Islet of Langerhans (tissue), 1 donor: ENCODE results near the gene LRFN3.
"Not testable (repeated sequence)": the region's sequence is repeated elsewhere in the genome, so short reads cannot be mapped to it uniquely, and the experiment has no call there.

Experiments used
- FAIRE-seq: peaks from one replicate; lab custom pipeline; 2011; peaks lifted over from hg19 to GRCh38; lab: Jason Lieb, UNC

LRFN3 gene

DNA sequence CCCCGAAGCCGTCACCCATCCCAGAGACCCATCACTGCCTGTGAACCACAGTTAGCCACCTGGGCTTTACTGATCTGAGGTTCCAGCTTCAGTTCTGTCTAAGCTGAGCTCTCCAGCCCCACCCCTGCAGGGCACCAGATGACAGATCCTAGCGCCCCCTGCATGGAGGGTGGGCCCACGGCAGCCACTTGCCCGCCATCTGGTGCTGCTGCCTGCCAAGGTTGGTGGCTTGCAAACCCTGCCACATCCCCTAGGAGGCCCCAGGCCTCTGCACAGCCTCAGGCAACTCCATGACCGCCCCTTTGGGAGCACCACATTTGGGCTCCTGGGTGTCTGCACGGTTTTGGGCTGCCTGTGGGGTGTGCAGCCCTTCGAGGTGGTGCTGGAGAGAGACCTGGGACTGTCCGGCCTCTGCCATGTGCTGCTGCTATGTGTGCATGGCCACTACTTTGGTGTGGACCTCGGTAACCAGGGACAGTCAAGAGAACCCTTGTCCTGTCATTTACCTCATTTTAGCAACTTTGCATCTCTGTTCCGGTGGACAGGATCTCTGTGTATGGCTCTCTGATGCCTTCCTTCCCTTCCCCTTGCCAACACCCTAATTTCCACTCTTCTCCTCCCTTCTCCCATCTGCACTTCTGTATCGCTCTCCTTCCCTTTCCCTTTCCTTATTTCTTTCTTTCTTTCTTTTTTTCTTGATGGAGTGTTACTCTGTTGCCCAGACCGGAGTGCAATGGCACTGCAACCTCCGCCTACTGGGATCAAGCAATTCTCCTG lies 41.5 kb downstream of the LRFN3 start:
- no peak for FAIRE-seq

DNA sequence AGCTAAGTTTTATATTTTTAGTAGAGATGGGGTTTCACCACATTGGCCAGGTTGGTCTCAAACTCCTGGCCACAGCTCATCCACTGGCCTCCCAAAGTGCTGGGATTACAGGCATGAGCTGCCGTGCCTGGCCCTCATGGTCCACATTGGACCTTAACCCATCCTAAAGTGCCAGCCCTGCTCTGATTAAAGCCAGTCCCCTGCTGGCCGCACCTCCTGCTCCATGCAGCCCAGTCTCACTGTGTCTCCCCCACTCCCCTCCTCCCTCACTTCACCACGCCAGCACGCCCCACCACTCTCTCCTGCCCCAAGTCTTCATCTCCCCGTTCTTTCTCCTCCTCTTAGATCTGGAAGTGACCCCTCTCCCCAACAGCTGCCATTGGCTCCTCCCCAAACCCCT lies 42.1 kb downstream of the LRFN3 start:
- no peak for FAIRE-seq

DNA sequence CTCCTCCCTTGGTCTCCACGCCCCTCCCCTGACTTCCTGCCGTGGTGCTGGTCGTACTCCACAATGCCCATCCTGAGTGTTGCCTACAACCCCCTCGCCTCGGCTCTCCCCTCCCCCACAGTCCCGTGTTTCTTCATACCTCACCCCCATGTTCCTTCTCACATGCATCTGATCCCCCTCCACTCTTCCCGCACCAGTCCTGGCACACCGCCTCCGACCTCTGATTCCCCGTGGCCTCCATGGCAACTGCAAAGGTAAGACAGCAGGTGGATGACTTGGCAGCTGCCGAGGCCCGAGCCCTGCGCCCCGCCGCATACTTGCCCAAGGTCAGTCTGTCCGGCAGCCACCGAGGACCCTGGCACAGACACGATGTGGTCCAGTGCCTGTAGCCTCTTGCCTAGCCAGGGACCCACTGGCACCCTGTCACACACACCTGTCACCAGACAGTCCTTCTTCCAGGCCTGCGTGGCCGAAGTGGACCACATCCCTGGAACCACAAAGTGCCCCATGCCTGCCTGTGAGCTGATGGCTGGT lies 42.7 kb downstream of the LRFN3 start:
- FAIRE-seq, result no peak

DNA sequence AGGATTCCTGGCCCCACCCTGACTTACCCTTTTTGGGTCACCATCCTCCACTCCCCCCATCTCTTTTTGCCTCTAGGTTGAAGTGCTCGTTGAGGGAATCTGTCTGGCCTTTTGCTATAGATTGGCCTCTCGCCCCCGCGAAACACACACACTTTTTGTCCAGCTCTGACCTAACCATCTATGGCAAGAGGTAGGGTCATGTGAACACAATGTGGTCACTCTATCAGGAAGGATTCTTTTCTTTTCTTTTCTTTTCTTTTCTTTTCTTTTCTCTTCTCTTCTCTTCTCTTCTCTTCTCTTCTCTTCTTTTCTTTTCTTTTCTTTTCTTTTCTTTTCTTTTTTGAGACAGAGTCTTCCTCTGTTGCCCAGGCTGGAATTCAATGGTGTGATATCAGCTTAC lies 44.8 kb downstream of the LRFN3 start:
- FAIRE-seq, result not testable (repeated sequence)

DNA sequence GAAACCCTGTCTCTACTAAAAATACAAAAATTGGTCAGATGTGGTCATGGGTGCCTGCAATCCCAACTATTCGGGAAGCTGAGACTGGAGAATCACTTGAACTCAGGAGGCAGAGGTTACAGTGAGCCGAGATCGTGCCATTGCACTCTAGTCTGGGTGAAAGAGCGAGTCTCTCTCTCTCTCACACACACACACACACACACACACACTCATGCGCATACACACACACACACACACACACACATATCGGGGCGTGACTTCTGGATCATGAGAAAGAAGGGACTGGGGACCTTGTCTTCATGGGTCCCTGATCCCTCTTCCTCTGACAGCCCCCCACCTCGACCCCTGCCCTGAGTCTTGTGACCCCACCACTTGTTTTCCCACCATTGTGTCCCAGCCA lies 47.0 kb downstream of the LRFN3 start:
- FAIRE-seq, result no peak

DNA sequence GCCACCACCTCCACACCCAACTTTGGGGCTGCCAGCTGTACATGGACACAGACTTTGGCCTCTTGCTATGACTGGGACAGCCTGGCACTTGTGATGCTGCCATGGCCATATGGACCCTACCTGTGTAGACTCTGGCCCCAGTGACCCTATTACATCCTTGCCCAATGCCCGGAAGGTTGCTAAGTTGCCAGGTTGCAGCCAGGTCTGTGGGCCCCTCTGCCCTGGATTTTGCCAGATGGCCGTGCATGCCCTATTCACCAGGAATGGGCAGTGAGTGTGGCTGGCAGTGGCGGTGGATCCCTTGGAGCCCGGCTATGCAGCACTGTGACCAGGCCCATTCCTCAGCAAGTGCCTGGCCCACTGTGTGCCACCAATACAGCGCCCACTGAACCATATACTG lies 49.9 kb downstream of the LRFN3 start:
- FAIRE-seq, result no peak

DNA sequence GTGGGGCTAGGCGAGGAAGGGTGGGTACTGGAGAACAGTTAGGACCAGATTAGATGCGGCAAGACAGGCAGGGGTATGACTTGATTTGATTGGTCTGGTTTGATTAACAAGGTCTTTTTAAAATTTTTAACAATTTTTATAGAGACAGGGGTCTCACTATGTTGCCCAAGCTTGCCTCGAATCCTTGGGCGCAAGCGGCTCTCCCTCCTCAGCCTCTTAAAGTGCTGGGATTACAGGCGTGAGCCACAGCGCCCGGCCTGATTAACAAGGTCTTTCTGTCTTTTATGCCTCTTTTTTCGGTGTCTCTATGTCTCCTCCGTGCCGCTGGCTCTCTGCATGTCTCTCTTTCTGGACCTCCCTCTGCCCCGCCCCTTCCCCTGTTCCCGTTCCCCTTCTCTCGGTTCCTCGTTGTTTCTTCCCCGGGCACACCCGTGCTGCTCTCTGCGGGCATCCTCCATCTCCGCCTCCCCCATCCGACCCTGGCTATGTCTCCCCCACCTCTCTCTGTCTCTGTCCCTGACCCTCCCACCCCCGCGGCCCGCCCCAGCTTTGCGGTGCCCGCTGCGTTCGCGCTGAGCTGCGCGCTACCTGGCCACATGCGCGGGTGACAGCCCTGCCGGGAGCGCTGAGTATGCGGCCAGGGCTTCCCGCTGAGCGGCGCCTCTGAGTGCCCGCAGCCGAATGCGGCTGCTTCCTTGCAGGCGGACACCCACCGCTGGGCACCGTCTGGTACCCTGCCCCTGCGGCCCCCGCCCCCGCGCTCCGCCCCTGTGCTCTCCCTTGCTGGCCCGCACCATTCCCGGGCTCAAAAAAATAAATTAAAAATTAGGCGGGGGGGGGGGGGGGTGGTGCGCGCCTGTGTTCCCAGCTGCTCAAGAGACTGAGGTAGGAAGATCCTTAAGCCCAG lies 50.7 kb downstream of the LRFN3 start:
- FAIRE-seq, result no peak

DNA sequence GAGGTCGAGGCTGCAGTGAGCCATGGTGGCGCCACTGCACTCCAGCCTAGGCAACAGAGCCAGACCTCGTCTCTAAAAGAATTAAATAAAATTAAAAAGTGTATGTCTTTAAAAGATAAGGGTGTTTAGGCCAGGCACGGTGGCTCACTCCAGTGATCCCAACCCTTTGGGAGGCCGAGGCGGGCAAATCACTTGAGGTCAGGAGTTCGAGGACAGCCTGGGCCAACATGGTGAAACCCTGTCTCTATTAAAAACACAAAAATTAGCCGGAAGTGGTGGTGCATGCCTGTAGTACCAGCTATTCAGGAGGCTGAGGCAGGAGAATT lies 51.4 kb downstream of the LRFN3 start:
- no peak for FAIRE-seq

DNA sequence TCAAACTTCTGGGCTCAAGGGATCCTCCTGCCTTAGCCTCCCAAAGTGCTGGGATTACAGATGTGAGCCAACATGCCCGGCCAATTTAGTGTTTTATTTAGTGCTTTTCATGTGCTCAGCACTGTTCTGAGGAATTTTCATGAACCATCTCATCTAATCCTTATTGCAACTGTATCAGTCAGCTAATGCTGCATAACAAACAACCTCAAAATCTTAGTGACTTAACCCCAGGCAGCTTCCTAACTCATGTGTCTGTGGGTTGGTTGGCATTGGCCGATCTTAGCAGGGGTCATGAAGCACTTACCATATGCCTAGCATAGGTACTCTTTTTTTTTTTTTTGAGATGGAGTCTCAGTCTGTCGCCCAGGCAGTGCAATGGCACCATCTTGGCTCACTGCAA lies 52.6 kb downstream of the LRFN3 start:
- FAIRE-seq, result no peak

DNA sequence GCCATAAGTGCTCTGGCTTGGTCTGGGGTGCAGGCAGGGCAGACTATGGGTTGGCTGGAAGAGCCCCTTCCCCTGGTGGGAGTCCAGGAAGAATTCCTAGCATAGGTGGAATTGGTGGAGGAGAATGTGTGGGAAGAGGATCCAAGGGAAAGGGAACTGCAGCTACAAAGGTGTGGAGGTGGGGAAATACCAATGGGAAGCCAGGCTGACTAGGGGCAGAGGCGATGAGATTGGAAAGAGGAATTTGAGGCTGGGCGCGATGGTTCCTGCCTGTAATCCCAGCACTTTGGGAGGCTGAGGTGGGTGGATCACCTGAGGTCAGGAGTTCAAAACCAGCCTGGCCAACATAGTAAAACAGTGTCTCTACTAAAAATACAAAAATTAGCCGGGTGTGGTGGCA lies 54.0 kb downstream of the LRFN3 start:
- no peak for FAIRE-seq

DNA sequence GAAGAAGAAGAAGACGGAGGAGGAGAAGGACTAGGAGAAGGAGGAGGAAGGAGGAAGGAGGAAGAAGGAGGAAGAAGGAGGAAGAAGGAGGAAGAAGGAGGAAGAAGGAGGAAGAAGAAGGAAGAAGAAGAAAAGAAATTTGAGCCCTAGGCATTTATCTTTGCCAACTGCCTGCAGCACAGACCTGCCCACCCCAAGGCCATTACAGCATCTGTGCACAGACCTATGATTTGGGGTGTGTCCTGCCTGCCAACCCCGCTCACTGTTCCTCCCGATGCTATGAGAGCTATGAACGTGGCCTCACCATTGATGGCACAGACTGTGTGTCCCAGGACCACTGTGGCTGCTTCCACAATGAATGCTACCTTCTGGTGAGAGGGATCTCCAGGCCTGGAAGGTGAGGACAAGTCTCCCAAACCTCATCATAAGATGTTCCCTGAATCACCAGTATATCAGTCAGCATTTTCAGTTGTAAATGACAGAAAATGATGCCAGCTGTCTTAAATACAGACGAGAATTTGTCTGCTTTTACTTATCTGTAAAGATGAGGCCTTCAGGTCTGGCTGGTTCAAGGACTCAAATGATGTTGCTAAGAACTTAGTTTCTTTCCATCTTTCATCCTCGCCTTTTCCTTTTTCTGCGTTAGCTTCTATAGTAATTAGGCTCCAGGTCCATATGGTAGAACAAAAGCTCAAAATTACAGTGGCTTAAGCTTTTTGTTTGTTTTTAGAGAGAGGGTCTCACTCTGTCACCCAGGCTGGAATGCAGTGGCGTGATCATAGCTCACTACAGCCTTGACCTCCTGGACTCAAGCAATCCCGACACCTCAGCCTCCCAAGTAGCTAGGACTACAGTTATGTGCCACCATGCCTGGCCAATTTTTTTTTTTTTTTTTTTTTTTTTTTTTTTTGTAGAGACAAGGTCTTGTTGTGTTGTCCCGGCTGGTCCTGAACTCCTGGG lies 54.9 kb downstream of the LRFN3 start:
- no peak for FAIRE-seq

DNA sequence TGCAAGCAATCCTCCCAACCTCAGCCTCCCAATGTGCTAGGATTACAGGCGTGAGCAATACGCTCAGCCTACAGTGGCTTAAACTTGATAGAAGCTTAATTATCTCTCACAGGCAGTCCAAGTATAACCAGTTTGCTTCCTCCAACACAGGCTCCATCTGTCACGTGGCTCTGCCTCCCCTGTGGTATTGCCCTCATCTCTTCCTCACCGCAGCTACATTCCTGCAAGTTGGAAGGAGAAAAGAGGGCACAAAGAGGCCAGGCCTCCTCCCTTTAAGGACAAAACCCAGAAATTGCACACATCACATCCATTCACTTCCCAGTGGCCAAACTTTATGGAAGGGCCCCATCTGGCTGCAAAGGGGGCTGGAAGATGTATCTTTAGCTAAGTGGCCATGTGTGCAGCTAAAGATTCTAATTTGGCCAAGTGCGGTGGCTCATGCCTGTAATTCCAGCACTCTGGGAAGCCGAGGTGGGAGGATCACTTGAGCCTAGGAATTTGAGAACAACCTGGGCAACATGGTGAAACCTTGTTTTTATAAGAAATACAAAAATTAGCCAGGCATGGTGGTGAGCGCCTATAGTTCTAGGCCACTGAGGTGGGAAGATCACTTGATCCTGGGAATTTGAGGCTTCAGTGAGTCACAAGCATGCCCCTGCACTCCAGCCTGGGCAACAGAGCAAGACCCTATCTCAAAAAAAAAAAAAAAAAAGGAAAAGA lies 55.7 kb downstream of the LRFN3 start:
- FAIRE-seq, result no peak

DNA sequence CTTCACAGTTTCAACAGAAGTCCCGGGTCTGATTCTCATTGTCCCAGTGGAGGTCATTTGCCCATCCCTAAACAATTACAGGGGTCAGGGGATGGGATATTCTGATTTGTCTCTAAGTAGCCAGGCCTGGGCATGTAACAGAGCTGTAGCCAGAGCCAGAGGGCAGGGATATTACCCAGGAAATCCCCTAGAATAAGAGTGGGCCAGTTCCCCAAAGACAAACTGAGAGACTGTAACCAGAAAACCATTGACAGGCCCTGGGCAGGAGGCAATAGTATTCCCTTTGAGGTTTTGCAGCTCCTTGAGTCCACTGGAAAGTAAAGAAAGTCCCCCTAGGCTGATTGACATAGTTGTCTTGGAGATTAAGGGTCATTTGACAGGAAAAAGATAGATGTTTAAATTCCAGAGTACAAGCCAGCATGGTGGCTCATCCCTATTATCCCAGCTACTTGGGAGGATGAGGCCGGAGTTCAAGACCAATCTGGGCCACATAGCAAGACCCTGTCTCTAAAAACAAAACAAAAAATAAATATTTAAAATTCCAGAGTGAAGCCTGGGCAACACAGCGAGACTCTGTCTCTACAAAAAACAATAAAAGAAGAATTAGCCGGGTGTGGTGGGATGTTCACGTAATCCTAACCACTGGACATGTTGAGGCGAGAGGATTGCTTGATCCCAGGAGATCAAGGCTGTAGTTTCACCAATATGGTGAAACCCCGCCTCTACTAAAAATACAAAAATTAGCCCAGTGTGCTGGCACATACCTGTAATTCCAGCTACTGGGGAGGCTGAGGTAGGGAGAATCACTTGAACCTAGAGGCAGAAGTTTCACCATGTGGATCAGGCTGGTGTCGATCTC lies 57.0 kb downstream of the LRFN3 start:
- no peak for FAIRE-seq

DNA sequence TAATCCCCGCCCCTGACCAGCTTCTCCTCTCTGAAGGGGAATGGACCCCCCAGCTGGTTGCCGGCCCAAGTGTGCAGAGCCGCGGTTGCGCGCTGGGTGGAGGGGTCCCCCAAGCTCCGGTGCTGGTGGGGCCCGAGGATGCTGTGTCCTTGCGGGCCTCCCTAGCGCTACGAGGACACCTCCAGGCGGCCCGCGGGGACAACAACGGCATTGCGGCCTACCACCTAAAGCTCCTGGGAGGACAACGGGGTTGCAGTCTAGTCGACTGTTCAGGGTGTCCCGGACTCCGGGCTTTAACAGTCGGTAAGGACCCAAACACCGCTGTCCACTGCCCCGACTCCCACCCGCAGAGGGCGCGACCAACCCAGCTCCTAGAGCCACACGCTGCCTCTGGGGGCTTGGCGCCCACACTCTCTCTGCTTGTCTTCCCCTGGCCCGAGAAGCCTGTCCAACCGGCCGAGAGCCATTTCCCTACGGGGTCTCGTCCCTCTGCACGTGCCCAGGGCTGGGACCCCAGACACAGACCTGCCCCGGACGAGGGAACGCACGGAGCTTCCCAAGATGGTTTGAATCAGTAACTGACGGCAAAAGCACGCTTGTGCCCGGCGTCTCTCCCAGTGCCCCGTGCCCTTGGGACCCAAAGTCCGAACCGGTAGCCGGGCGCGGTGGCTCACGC lies 57.9 kb downstream of the LRFN3 start:
- FAIRE-seq, result no peak
